Measurements from ENCODE around the gene AMN. TPM values are rescaled to one million over a fixed set of nuclear protein-coding genes. Genes with fewer than 3 reads are reported as not detected.

Gene AMN
- total and polyA plus RNA-seq, 2 experiments from 2014 or later: 0.69 to 1.2 TPM

GRCh38 chr14:102938191-102938590 is 15.7 kb downstream of the AMN start:
- H3K4me3 ChIP-seq: no peak overlapping the region
- peaks cover 3% of the 10 kb centered on the region; the same call in 1 of the 2 replicates for H3K36me3 ChIP-seq (ENCODE audit: insufficient read depth)
- no peak overlapping the region for H3K27ac ChIP-seq (ENCODE audit: low read depth)
- H3K4me1 ChIP-seq (ENCODE audit: insufficient read depth): no peaks in the 10 kb centered on the region
- no peaks in the 10 kb centered on the region for H3K9me2 ChIP-seq (ENCODE audit: insufficient read depth)
- no peak overlapping the region for H3K27ac Mint-ChIP-seq
- H3K27me3 Mint-ChIP-seq (ENCODE audit: insufficient read depth, low read depth, poor library complexity): peaks cover 9% of the 10 kb centered on the region
- no peaks in the 10 kb centered on the region for H3K79me2 ChIP-seq (replicated peaks; ENCODE audit: insufficient read depth)
- ATAC-seq (no peak), DNase-seq (ENCODE audit: low spot score) (no peak)
- peaks cover 9% of the 10 kb centered on the region; the same call in 1 of the 2 replicates for H4K20me1 ChIP-seq (replicated peaks; ENCODE audit: insufficient read depth)
- no peaks in the 10 kb centered on the region for H3F3A ChIP-seq (replicated peaks; ENCODE audit: low read depth)
- TF ChIP-seq POLR2AphosphoS5 (IDR thresholded peaks at IDR 0.05; ENCODE audit: low read depth) (no peak), NANOG (IDR thresholded peaks at IDR 0.05; ENCODE audit: borderline replicate concordance) (no peak), JUNB (IDR thresholded peaks at IDR 0.05; ENCODE audit: unreplicated experiment) (no peak), STAT1 (IDR thresholded peaks at IDR 0.05; ENCODE audit: unreplicated experiment) (no peak), CTCF (conservative IDR thresholded peaks at IDR 0.05; ENCODE audit: low read depth in 2 of 2) (no peak), EZH2 (IDR thresholded peaks at IDR 0.05; ENCODE audit: low read depth, unreplicated experiment) (no peak), CREB1 (CRISPR knock-in tag; IDR thresholded peaks at IDR 0.05; ENCODE audit: low read depth) (no peak), ZNF114 (CRISPR knock-in tag; IDR thresholded peaks at IDR 0.05) (no peak), ZNF462 (CRISPR knock-in tag; IDR thresholded peaks at IDR 0.05) (no peak), ETS1 (IDR thresholded peaks at IDR 0.05) (no peak)
- no peaks in the 10 kb centered on the region for H3K27me3 ChIP-seq (ENCODE audit: insufficient read depth)
- no peak overlapping the region for H3K4me2 ChIP-seq
- no peak overlapping the region for H3K4me3 Mint-ChIP-seq
- H3K9me3 Mint-ChIP-seq: no peaks in the 10 kb centered on the region
- no peaks in the 10 kb centered on the region for H3K4me1 Mint-ChIP-seq
- H2AFZ ChIP-seq: no peak overlapping the region
- H3K36me3 Mint-ChIP-seq (ENCODE audit: low read depth): peaks cover 35% of the 10 kb centered on the region

All from GM23338 (cell line).